Measurements from ENCODE around the gene PIN1. TPM values are rescaled to one million over a fixed set of nuclear protein-coding genes. Genes with fewer than 3 reads are reported as not detected.
"Not testable (repeated sequence)": the region's sequence is repeated elsewhere in the genome, so short reads cannot be mapped to it uniquely, and the experiment has no call there.

PIN1 gene
- total RNA-seq, 1 experiment from 2014 or later = 90.1 TPM

DNA sequence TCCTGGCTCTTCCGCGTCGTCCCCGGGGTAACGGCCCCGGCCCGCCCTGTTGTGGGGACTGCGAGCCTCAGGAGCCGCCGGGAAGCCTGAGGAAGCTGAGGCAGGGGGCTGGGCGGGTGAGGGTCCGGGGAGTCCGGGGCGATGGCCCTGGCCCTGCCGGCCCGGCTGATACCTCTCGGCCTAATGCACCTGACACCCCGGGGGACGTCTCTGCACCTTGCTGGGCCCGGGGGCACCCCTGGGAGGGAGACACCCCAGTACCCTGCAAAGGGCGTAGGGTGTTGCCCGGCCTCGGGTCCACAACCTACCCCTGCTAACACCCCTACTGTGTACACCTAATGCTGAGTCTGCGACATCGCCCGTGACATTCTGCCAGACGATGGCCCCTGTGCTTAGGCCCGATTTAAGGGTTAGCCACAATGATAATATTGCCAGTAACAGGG lies 410 bp downstream of the PIN1 start:
- Histone ChIP-seq H3K36me3 (peaks cover 6% of the 10 kb centered on the region), H3K4me1 (no peaks in the 10 kb centered on the region), H3K4me3 (peak overlapping the region; percentile 90), H3K27ac (peak overlapping the region; percentile 37; the same call in 1 of the 2 replicates), H3K9me3 (replicated peaks) (no peaks in the 10 kb centered on the region), H3K27me3 (no peaks in the 10 kb centered on the region)
- DNase-seq = no peak

DNA sequence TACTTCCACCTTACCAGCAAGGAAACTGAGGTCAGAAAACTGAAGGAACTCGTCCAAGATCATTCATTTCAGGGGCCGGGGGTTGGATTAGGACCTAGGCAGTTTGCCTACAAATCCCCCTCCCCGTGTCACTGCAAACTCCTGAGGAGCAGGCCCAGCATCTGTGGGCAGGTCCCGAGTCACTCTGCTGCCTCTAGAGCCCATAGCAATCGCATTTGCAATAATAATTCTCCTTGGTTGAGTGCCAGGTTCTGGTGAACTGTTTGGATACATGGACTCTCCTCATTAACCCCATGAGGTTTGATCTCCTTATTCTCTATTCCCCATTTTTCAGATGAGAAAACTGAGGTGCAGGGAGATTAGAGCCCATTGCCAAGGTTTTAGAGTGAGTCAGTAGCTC lies 903 bp downstream of the PIN1 start:
- no peak for DNase-seq
- H3K27me3 ChIP-seq = no peaks in the 10 kb centered on the region
- H3K4me1 ChIP-seq = no peaks in the 10 kb centered on the region
- peak overlapping the region; percentile 90 for H3K4me3 ChIP-seq
- peaks cover 10% of the 10 kb centered on the region for H3K36me3 ChIP-seq
- H3K27ac ChIP-seq = no peak overlapping the region
- H3K9me3 ChIP-seq (replicated peaks) = no peaks in the 10 kb centered on the region

DNA sequence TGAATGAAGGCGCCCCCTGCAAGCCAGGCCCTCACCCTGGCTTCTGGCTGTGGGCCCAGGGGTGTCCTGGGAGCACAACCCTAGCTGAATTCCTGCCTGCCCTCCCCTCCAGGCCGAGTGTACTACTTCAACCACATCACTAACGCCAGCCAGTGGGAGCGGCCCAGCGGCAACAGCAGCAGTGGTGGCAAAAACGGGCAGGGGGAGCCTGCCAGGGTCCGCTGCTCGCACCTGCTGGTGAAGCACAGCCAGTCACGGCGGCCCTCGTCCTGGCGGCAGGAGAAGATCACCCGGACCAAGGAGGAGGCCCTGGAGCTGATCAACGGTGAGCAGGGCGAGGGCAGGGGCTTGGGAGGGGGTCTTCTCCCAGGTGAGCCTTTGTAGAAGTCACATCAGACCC lies 3.2 kb downstream of the PIN1 start:
- Histone ChIP-seq H3K27me3 (no peaks in the 10 kb centered on the region), H3K4me1 (no peaks in the 10 kb centered on the region), H3K4me3 (no peak overlapping the region), H3K36me3 (peaks cover 33% of the 10 kb centered on the region), H3K9me3 (replicated peaks) (no peaks in the 10 kb centered on the region), H3K27ac (no peak overlapping the region)
- DNase-seq = no peak

DNA sequence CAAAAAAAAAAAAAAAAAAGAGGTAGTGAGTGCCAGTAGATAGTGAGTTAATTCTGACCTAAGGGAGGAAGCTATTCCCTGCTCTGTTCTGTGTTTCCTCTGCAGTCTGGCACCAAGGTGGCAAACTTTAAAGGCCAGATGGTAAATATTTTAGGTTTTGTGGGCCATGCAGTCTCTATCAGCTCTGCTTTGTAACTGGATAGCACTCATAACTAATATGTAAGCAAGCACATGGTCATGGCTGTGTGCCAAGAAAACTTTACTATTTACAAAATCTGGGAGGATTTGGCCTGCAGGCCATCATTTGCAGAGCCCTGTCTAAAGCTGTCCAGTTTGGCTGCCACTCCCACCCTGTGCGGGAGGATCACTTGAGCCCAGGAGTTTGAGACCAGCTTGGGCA lies 4.3 kb downstream of the PIN1 start:
- no peaks in the 10 kb centered on the region for H3K9me3 ChIP-seq (replicated peaks)
- no peak overlapping the region for H3K4me3 ChIP-seq
- DNase-seq = no peak
- H3K4me1 ChIP-seq = no peaks in the 10 kb centered on the region
- peaks cover 38% of the 10 kb centered on the region for H3K36me3 ChIP-seq
- H3K27ac ChIP-seq = no peak overlapping the region
- no peaks in the 10 kb centered on the region for H3K27me3 ChIP-seq

DNA sequence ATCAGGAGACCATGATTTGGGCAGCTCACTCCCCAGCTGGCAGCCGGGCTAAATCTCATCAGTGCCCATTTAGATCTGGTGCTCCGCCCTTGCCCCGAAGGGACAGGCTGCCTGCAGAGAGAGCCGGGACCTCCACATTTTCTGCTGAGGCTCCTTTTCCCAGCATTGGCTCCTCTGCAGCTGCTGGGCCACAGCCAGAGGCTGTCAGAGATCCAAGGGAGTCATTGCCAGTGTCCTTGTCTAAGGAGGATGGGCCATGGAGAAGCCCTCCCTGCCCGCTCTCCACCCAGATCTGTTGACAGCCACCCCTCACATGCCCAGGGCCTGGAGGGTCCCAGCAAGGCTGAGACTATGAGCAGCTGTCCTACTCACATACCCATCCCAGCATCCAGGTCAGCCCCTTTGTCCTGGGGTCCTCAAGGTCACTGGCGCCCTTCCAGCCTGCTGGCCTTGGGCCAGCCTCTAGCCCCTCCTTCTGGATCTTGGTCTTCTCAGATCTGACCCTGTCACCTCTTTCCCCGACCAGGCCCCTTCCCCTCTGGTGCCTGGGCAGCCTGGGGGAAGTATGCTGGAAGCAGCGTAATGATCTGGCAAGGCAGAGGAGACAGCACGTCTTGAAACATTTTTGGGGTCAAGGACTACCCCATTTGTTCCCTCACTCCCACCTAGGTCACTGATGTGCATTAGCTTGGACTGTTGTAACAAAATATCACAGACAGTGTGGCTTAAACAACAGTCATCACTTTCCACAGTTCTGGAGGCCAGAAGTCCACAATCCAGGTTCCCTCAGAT lies 7.9 kb downstream of the PIN1 start:
- Histone ChIP-seq H3K36me3 (peaks cover 39% of the 10 kb centered on the region), H3K4me1 (no peaks in the 10 kb centered on the region), H3K27ac (no peak overlapping the region), H3K27me3 (no peaks in the 10 kb centered on the region), H3K4me3 (no peak overlapping the region), H3K9me3 (replicated peaks) (no peaks in the 10 kb centered on the region)
- no peak for DNase-seq

DNA sequence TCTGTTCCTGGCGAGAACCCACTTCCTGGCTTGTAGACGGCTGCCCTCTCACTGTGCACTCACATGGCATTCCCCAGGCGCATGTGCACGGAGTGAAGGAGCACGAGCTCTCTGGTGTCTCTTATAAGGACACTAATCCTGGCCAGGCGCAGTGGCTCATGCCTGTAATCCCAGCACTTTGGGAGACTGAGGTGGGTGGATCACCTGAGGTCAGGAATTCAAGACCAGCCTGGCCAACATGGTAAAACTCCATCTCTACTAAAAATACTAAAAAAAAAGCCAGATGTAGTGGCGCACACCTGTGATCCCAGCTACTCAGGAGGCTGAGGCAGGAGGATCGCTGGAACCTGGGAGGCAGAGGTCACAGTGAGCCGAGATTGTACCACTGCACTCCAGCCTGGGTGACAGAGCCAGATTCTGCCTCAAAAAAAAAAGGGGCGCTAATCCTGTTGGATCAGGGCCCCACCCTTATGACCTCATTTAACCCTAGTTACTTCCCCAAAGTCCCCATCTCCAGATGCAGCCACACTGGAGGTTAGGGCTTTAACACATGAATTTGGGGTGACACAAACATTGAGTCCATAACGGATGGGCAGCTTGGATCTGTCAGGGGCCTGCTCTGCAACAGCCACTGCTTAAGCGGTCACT lies 8.6 kb downstream of the PIN1 start:
- H3K27ac ChIP-seq; H3K4me3 ChIP-seq; H3K27me3 ChIP-seq; DNase-seq; H3K9me3 ChIP-seq (replicated peaks); H3K4me1 ChIP-seq: not testable (repeated sequence)
- peaks cover 42% of the 10 kb centered on the region for H3K36me3 ChIP-seq

DNA sequence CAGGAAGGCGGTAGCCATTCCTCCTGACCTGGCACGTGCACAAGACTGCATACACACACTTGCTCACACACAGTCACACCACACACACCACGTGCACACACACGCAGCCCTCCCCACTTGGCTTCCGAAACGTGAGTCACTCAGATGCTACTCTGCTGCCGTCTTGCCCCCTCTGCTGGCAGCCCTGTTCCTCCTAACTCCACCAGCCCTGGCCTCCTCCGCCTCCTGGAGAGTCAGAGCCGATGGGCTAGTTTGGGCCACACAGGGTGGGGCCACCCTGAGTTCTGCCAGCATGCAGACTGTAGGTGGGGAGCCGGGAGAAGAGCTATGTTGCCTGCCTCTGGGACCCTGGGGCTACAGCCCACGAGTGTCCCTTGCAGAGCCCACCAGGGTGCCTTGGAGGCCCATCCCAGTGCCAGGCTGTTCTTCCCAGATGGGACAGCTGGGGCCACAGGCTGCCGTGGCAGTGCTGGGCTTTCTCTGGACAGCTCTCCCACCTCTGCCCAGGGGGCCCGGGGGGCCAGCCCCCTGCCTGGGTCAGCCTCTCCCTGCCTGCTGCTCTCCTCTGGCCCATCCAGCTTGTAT lies 12.1 kb downstream of the PIN1 start:
- Histone ChIP-seq H3K9me3 (replicated peaks) (no peaks in the 10 kb centered on the region), H3K36me3 (peaks cover 20% of the 10 kb centered on the region), H3K4me3 (no peak overlapping the region), H3K27me3 (no peaks in the 10 kb centered on the region), H3K27ac (no peak overlapping the region), H3K4me1 (no peaks in the 10 kb centered on the region)
- DNase-seq = no peak

DNA sequence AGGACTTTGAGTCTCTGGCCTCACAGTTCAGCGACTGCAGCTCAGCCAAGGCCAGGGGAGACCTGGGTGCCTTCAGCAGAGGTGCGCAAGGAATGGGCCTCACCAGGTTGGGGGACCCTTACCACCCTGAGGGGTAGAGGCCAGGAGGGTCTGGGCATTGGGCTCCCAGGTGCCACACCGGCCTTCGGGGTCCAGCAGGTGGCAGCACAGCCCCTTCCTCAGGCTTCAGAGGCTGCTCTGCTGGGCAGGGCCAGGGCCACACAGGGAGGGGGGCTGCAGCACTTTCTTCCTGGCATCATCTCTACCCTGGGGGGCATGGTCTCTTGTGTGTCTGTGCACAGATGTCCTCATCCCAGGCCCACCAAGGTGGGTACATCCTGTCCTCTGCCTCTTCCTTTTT lies 12.9 kb downstream of the PIN1 start:
- peak in 1 of 2 experiments; percentile 12 for DNase-seq
- H3K4me3 ChIP-seq = no peak overlapping the region
- peaks cover 12% of the 10 kb centered on the region; the same call in 1 of the 2 replicates for H3K36me3 ChIP-seq
- no peak overlapping the region for H3K27ac ChIP-seq
- H3K27me3 ChIP-seq = no peaks in the 10 kb centered on the region
- no peaks in the 10 kb centered on the region for H3K4me1 ChIP-seq
- no peaks in the 10 kb centered on the region for H3K9me3 ChIP-seq (replicated peaks)

DNA sequence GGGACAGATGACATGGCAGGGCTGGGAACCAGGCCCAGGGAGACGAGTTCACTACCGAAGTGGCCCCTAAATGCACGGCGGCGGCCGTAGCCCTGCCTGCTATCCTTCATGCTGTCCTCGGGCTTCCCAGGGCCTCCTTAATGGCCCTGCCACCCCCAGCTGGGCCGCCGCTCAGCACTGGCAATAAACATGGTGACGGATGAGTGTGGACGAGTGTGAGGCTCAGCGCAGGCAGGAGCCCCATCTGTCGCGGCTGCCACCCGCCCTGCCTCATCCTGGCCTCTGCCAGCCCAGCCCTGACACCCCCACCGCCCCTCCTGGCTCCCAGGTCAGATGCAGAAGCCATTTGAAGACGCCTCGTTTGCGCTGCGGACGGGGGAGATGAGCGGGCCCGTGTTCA lies 13.6 kb downstream of the PIN1 start:
- no peaks in the 10 kb centered on the region for H3K4me1 ChIP-seq
- peaks cover 6% of the 10 kb centered on the region; the same call in 1 of the 2 replicates for H3K36me3 ChIP-seq
- H3K9me3 ChIP-seq (replicated peaks) = no peaks in the 10 kb centered on the region
- no peaks in the 10 kb centered on the region for H3K27me3 ChIP-seq
- no peak overlapping the region for H3K4me3 ChIP-seq
- no peak for DNase-seq
- no peak overlapping the region for H3K27ac ChIP-seq

DNA sequence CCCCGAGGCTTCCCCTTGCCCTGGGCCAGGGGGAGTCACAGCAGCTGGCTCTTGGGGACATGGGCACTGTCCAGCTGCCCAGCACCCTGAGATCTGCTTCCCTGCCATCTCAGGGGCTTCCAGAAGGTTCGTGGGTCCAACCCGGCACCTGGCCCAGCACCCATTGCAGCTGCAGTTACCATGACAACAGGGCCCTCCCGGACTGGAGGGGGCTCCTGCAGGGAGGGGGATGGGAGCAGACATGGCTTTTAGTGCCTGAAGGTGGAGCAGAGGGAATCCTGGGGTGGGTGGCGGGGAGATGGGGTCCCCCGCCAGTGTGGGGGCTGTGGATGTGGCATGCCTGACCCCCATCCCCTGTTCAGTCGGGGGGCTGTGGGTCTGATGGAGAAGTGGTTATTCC lies 14.7 kb downstream of the PIN1 start:
- Histone ChIP-seq H3K36me3 (peaks cover 3% of the 10 kb centered on the region; the same call in 1 of the 2 replicates), H3K4me3 (no peak overlapping the region)

DNA sequence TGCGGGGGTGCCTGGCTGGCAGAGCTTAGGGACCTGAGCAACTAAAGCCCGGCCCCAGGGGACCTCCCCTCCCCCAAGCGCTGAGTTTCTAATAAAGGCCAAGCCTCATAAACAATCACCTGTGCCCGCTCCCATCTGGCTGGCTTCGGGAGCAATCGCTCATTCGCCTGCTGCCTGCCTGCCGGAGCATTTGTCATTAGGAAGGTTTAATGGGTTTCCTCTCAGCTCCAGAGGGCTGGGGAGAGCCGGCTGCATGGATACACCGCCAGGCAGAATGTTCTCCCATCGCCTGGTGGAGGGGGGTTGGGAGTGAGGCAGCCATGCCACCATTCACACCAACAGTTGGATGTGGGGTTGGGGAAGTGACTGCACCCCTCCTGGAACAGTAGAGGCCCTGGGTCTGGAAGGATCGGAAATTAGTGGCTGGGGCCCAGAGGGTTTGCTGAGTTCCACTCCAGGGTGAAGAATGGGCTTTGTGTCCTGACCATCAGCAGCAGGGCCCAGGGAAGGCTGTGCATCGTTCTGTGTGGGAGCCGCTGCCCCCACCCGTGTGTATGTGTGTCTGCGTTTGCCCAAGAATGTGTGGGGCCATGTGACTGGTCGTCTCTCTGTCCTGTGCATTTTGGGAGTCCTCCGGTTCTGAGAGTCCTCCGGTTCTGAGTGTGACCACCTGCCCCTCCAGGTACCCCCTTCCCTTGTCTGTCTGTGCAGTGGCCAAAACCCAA lies 15.3 kb downstream of the PIN1 start:
- H3K27ac ChIP-seq = no peak overlapping the region
- H3K4me3 ChIP-seq = no peak overlapping the region
- no peak for DNase-seq
- H3K36me3 ChIP-seq = peaks cover 3% of the 10 kb centered on the region; the same call in 1 of the 2 replicates
- no peaks in the 10 kb centered on the region for H3K27me3 ChIP-seq
- H3K4me1 ChIP-seq = no peaks in the 10 kb centered on the region
- H3K9me3 ChIP-seq (replicated peaks) = no peaks in the 10 kb centered on the region

More for the DNA sequence above, 14.7 kb downstream of the PIN1 start:
- no peaks in the 10 kb centered on the region for H3K9me3 ChIP-seq (replicated peaks)
- no peaks in the 10 kb centered on the region for H3K27me3 ChIP-seq
- no peak overlapping the region for H3K27ac ChIP-seq
- DNase-seq = no peak
- H3K4me1 ChIP-seq = no peaks in the 10 kb centered on the region

DNA sequence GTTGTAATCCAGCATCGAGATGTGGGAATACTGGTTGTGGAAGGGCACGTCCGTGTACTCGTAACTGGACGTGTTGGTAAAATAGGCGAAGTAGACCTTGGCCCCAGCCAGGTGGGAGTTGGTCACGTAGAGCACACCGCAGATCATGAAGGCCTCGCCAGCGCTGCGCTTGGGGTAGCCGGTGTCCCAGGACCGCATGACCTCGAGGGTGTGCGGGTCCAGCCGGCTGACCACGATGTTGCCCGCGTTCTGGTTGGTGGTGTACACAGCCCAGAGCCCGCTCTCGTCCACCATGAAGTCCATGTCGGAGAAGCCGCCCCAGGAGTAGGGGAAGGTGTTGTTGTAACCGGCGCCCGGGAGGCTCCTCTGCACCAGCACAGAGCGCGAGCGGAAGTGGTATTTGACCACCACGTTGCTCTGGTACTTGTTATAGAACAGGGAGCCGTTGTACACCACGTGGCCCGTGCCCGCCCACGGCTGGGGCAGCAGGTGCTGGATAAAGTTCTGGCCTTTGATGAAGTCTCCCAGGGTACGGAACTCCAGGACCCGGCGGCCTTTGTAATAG lies 19.2 kb downstream of the PIN1 start:
- Histone ChIP-seq H3K4me3 (no peak overlapping the region), H3K36me3 (no peaks in the 10 kb centered on the region), H3K9me3 (replicated peaks) (no peaks in the 10 kb centered on the region), H3K27ac (no peak overlapping the region), H3K4me1 (no peaks in the 10 kb centered on the region), H3K27me3 (no peaks in the 10 kb centered on the region)
- no peak for DNase-seq

DNA sequence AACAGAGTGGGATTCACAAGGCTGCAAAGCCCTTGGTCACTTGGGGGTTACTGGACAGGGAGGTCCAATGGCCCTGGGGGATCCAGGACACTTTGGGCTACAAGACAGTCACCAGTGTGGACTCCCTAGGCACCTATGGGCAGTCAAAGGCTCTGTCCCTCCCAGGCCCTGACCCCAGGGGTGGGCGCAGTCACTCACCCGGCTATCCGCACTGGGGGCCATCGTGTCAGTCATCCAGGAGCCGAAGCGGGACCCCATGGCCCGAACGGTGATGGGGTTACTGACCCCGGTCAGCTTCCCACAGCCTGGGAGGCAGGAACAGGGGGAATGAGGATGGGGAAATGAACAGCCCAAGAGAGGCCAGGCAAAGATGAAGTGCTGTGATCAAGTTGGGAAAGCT lies 21.5 kb downstream of the PIN1 start:
- Histone ChIP-seq H3K27ac (no peak overlapping the region), H3K9me3 (replicated peaks) (no peaks in the 10 kb centered on the region), H3K27me3 (no peaks in the 10 kb centered on the region), H3K4me1 (no peaks in the 10 kb centered on the region), H3K4me3 (no peak overlapping the region), H3K36me3 (no peaks in the 10 kb centered on the region)
- no peak for DNase-seq

DNA sequence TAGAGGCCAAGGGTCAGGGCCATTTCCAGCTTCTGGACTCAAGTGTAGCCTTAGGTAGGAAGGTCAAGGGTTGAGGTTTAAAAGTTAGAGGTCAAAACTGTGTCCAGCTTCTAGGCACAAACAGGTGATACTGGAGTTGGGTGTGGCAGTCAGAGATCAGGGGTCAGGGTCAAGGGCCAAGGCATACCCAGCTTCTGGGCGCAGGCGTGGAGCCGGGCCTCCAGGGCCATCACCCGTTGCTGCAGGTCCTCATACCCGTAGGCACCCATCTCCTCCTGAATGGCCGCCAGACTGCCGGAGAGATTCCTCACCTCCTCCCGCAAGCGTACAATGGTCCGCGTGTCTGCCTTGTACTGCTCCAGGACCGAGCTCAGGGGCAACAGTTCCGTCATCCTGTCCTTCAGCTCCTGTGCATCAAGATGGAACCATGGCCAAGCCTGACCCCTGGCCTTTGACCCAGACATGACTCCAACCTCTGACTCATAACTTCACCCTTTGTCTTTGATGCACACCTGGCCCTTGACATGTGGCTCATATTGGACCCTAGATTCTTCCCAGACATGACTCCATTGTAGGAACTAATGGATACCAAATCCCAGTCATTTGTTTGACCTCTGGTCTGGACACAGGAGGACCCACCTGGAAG lies 22.1 kb downstream of the PIN1 start:
- Histone ChIP-seq H3K36me3 (no peaks in the 10 kb centered on the region), H3K4me1 (no peaks in the 10 kb centered on the region), H3K4me3 (no peak overlapping the region), H3K27me3 (no peaks in the 10 kb centered on the region), H3K9me3 (replicated peaks) (no peaks in the 10 kb centered on the region), H3K27ac (no peak overlapping the region)
- no peak for DNase-seq

Measured in SJCRH30 (cell line).